ENCODE measurements around the gene EPHX1. TPM values are rescaled to one million over a fixed set of nuclear protein-coding genes. Genes with fewer than 3 reads are reported as not detected.
A peak's percentile ranks its signal among the peaks of the same experiment; 100 is the strongest.

EPHX1 gene
- total RNA-seq, 2 experiments from 2014 or later: 2.7 to 4.3 TPM

DNA sequence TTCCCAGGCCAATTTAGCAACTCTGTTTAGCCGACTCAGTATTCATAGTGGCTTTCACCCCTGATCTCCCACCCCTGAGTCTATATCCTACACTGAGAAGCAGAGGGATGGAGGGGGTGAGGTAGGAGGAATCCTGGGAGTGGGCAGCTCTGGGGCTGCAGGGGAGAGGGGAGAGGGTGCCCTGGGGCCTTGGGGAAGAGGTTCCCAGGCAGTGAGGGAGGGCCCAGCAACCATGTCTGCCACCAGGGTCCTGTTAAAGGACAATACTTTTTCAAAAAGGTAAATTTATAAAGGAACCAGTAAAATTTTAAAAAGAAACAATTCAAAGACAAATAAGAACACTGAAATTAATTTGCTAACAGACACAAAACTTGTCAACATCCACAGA is 30.3 kb downstream of the EPHX1 start:
- no peak for DNase-seq
- Mint-ChIP-seq H3K36me3 (no peaks in the 10 kb centered on the region), H3K27ac (peak overlapping the region; percentile 54), H3K27me3 (no peaks in the 10 kb centered on the region), H3K4me1 (peaks cover 13% of the 10 kb centered on the region), H3K4me3 (no peak overlapping the region), H3K9me3 (no peaks in the 10 kb centered on the region)

DNA sequence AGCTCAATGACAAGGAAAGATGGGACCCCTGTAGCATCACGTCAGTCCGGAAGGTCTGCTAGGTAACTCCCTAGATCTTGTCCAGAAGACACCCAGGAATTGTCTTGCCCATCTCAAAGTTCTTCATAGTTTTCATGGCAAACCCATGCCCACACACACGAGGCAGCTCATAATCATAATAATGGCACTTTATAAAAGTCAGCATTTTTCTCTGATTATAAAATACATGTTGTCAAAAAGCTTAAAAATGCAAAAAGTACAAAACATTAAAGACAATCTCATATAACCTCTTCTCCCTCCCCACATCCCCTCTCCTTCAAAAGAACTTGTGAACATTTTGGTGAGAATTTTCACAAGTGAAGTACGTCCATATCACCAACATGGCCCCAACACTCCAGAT is 30.8 kb downstream of the EPHX1 start:
- no peaks in the 10 kb centered on the region for H3K9me3 Mint-ChIP-seq
- no peak overlapping the region for H3K4me3 Mint-ChIP-seq
- no peak overlapping the region for H3K27ac Mint-ChIP-seq
- no peak for DNase-seq
- no peaks in the 10 kb centered on the region for H3K36me3 Mint-ChIP-seq
- no peaks in the 10 kb centered on the region for H3K27me3 Mint-ChIP-seq
- peaks cover 13% of the 10 kb centered on the region for H3K4me1 Mint-ChIP-seq

DNA sequence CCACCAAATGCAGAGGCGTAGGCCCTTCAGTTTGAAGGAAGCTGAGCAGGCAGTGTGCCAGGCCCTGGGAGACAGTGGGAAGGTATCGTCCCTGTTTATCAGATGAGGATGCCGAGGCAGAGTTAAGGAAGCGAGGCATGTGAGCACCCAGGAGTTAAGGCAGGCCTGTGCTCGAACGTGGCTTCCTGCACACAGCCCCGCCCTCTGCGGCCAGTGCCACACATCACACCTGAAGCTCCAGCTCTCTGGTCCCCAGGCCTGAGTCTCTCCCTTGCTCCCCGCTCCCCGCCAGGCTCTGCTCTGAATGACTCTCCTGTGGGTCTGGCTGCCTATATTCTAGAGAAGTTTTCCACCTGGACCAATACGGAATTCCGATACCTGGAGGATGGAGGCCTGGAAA is 32.1 kb downstream of the EPHX1 start:
- no peak for DNase-seq
- Mint-ChIP-seq H3K27me3 (no peaks in the 10 kb centered on the region), H3K4me1 (peaks cover 14% of the 10 kb centered on the region), H3K4me3 (no peak overlapping the region), H3K9me3 (no peaks in the 10 kb centered on the region), H3K27ac (no peak overlapping the region), H3K36me3 (peaks cover 1% of the 10 kb centered on the region)

DNA sequence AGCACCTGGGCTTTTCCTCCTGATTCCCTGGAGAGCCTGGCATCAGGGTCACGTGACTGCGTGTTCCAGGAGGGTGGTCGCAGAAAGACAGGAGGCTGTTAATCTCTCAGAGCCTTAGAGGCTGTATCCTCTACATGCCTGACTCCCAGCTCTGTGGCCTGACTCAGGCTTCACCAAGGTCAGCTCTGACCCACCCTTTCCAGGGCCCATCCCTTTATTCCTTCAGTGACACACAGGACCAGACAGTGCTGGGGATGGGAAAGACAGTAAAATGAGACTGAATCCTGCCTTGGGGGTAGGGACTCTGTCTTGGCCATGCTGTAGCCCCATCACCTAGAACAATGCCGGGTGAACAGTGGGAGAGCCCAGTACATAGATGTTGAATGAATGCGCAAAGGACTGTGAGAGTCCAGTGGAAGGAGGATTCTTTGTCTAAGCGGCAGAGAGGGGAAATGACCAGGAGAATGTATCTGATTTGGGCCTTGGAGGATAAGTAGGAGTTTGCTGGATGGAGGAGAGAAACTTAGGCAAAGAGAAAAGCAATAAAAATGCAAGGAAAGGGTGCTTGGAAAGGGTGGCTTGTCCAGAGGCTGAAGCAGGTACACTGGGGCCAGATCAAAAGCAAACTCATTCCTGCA is 33.0 kb downstream of the EPHX1 start:
- Mint-ChIP-seq H3K4me1 (peaks cover 22% of the 10 kb centered on the region), H3K27me3 (no peaks in the 10 kb centered on the region), H3K4me3 (no peak overlapping the region), H3K9me3 (no peaks in the 10 kb centered on the region), H3K27ac (no peak overlapping the region), H3K36me3 (peaks cover 2% of the 10 kb centered on the region)
- no peak for DNase-seq

DNA sequence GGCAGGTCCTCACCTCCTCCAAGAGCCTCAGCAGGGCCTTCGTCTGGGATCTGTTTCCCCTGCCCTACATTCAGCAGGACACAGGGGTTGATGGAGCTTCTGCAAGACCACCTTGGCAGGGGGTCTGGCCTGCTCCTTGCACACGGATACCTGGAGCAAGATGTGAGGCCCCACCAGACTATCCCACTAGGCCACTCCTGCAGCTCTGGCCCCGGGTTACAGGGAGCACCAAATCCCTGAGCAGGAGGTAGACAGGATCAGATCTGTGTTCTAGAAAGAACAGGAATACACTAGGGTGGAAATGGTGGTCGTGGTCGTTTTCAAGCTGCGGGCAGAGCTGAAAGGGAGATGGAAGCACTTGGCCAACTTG is 33.5 kb downstream of the EPHX1 start:
- no peak overlapping the region for H3K27ac Mint-ChIP-seq
- peaks cover 27% of the 10 kb centered on the region for H3K4me1 Mint-ChIP-seq
- H3K27me3 Mint-ChIP-seq: no peaks in the 10 kb centered on the region
- H3K9me3 Mint-ChIP-seq: no peaks in the 10 kb centered on the region
- no peak overlapping the region for H3K4me3 Mint-ChIP-seq
- H3K36me3 Mint-ChIP-seq: peaks cover 6% of the 10 kb centered on the region
- no peak for DNase-seq

DNA sequence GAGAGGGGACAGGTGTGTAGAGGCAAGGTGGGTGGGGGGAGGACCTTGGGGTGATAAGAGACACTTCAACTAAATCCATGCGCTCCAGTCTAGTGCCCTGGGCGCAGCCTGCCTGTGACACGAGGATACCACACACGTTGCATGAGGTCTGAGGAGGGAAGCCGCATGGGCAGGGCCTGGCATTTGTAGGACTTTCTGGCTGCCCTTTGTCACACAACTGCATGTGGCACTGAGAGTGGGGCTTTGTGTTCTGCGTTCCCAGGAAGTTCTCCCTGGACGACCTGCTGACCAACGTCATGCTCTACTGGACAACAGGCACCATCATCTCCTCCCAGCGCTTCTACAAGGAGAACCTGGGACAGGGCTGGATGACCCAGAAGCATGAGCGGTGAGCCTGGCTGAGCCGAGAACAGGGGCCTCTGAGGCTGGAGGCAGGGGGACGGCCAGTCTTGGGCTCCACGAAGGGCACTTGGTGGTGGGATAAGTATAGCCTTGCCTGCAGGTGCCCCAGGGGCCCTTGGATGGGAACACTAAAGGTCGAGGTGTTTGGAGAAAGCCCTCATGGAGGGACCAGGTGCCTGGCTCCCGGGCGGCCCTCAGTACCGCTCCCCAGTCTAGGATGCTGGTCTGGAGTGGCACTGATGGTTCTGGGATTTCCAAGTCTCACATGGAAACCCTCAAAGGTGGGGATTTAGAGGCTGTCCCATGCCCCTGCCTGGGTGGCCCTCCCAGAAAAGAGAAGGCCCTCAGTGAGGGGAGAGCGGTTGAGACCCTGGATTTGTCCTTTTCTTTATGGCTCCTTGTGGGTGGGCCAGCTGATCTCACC is 34.5 kb downstream of the EPHX1 start:
- Mint-ChIP-seq H3K4me3 (no peak overlapping the region), H3K36me3 (peaks cover 13% of the 10 kb centered on the region), H3K9me3 (no peaks in the 10 kb centered on the region), H3K4me1 (peaks cover 35% of the 10 kb centered on the region), H3K27me3 (no peaks in the 10 kb centered on the region), H3K27ac (no peak overlapping the region)
- no peak for DNase-seq

DNA sequence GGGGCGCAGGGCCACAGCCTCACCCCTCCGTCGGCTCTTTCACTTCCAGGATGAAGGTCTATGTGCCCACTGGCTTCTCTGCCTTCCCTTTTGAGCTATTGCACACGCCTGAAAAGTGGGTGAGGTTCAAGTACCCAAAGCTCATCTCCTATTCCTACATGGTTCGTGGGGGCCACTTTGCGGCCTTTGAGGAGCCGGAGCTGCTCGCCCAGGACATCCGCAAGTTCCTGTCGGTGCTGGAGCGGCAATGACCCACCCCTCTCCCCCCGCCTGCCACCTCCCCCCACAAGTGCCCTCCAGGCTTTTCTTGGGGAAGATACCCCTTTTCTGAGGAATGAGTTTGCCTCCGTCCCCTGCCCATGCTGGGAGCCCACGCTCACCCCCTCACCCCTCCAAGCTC is 35.2 kb downstream of the EPHX1 start:
- H3K9me3 Mint-ChIP-seq: no peaks in the 10 kb centered on the region
- H3K27me3 Mint-ChIP-seq: no peaks in the 10 kb centered on the region
- H3K4me1 Mint-ChIP-seq: peaks cover 42% of the 10 kb centered on the region
- H3K4me3 Mint-ChIP-seq: no peak overlapping the region
- DNase-seq: no peak
- H3K36me3 Mint-ChIP-seq: peaks cover 20% of the 10 kb centered on the region
- peak overlapping the region; percentile 48 for H3K27ac Mint-ChIP-seq

DNA sequence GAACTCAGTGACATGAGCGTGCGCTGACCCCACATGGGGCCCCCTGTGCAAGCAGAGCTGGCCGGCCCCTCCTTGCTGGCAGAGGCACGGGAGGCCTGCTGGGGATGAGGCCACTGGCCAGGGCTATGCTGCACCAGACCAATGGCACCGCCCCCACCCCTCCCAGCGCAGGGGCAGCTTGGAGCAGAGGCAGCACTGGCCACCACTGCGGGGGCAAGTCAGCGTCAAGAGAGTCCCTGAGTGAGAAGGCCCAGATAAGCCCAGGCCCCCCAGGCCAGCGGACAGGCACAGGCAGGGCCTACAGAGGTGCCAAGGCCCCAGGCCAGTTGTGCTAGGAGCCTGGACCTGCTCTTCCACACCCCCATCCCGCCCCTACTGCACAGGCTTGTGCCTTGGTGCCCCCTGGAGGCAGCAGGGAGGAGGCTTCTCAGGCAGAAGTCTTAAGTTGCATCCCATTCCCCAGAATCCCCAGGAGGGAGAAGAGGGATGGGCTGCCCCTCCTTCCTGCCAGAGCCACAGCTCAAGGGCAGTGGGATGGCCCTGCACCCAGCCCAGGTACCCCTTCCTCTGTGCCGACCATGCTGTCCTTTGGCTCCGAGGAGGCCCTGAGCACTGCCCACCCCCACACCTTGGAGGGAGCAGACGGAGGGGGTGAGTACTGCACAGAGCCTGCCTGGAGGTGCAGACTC is 35.8 kb downstream of the EPHX1 start:
- DNase-seq: peak; percentile 49
- Mint-ChIP-seq H3K27me3 (no peaks in the 10 kb centered on the region), H3K4me3 (no peak overlapping the region), H3K4me1 (peaks cover 43% of the 10 kb centered on the region), H3K36me3 (peaks cover 25% of the 10 kb centered on the region), H3K9me3 (no peaks in the 10 kb centered on the region), H3K27ac (peak overlapping the region; percentile 48)

DNA sequence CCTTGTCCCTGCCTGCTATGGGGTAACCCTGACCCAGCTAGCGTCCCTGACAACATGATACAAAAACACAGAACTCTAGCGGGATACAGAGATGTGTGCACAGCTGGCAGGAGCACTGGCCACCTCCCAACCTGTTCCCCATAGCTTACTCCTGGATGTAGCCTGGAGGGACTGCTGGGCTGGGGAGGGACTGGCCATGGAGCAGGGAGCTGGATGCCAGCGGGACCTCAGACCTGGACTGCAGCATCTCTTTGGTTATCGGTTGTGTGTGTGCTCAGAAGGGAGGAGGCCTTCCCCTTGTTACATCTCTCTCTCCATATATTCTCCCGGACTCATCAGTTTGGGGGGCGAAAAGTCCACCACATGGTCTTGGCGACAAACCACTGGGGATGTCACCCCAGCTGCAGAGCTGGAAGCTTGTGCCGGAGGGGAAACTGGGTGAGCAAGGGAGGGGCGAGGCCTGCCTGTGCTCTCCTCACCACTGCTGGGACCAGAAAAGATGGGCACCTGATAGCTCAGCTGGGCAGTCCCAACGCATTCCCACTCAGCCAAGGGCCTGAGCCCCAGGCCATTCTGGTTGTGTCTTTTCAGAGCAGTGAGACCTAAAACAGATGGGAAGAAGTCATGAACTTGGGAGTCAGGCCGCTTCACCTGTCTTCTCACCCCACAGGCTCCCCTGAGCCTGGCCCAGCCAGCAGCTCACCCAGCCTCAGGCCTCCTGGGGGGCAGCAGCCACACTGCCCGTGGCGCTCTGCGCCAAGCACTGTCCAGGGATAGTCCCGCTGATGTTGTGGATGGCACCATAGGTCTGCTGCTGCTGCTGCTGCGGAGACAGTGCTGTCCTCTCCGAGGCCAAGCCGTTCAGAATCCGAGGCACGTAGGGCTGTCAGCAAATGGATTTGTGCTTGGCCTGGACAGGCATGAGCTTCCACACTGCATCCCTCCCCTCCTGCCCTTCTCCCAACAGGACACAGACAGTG is 36.7 kb downstream of the EPHX1 start:
- peaks cover 2% of the 10 kb centered on the region for H3K9me3 Mint-ChIP-seq
- no peaks in the 10 kb centered on the region for H3K27me3 Mint-ChIP-seq
- H3K36me3 Mint-ChIP-seq: peaks cover 32% of the 10 kb centered on the region
- H3K4me1 Mint-ChIP-seq: peaks cover 43% of the 10 kb centered on the region
- DNase-seq: no peak
- no peak overlapping the region for H3K4me3 Mint-ChIP-seq
- H3K27ac Mint-ChIP-seq: no peak overlapping the region

DNA sequence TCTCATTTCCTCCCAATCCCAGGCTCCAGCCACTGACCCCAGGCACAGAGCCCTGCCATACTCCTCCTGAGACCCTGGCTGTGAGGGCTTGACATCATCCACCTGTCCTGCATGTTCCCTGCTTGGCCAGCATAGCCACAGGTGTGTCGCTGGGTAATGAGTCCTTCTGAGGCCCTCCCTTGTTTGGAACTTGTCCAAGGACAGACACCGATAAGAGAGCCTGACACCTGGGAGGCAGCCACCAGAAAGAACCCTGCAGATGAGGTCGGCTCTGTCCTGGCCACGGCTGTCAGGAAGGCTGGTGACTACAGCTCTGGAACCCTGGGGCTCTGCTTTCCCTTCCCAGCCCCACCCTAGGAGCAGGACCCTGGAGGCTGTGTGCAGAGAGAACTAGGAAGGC is 37.7 kb downstream of the EPHX1 start:
- Mint-ChIP-seq H3K27ac (peak overlapping the region; percentile 86), H3K4me1 (peaks cover 46% of the 10 kb centered on the region), H3K27me3 (no peaks in the 10 kb centered on the region), H3K4me3 (no peak overlapping the region), H3K36me3 (peaks cover 41% of the 10 kb centered on the region), H3K9me3 (peaks cover 2% of the 10 kb centered on the region)
- no peak for DNase-seq

DNA sequence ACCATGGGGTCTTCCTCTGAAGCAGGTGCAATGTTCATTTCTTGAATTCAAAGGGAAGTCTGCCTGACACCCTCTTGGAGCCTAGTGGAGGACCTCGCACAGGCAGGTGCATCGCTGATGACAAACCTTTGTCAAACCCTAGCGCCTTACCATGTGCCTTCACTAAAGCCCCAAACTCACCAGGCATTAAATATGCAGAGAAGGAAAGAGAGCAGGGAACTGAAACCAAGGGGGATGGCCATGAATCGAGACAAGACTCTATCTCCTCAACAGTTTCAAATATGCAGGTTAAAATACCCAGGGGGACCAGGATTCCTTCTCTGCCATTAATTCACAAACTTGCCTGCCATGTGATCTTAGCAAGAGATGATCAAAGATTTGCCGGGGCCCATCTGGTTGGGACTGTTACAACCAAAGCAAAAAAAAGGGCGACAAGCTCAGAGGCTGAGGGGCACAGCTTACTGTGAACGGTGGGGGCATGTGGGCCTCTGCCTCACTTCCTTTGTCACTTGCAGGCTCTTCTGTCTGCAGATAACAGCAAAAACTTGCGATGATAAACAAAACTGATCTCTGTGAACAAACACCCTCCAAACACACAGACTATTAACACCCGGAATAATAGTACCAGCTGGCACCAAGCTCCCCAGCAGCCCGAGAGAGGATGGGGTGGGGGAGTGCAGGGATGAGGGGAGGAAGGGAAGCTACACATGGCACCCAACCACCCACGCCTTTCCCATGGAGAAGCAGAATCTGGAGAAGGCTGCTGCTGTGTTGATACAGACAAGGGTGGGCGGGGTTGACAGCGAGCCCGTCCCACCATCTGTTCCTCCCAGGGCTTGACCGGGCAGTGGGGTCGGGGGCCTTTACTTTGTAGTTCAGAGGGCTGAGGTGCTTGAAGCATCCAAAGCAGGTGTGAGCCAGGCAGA is 38.4 kb downstream of the EPHX1 start:
- peaks cover 2% of the 10 kb centered on the region for H3K9me3 Mint-ChIP-seq
- peak overlapping the region; percentile 86 for H3K27ac Mint-ChIP-seq
- no peaks in the 10 kb centered on the region for H3K27me3 Mint-ChIP-seq
- no peak for DNase-seq
- peaks cover 46% of the 10 kb centered on the region for H3K36me3 Mint-ChIP-seq
- H3K4me1 Mint-ChIP-seq: peaks cover 47% of the 10 kb centered on the region
- H3K4me3 Mint-ChIP-seq: peak overlapping the region; percentile 48

DNA sequence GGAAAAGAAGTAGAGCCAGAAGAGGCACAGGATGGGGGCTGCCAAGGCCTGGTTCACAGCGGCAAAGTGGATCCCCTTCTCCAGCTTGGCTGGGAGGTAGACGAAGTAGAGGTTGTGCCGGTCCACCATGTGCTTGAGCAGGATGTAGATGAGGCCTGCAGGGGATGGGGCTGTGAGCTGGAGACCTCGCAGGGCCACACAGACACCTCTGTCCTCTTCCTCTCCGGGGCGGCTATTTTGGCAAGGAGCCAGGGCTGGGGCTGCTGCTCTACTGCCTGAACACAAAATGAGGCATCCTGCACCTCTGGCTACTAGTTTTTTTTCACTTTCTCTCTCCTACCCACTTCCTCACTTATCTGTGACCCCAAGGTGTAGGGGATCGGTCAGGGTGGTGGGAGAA is 40.0 kb downstream of the EPHX1 start:
- peak overlapping the region; percentile 51 for H3K27ac Mint-ChIP-seq
- H3K4me1 Mint-ChIP-seq: peaks cover 47% of the 10 kb centered on the region
- H3K36me3 Mint-ChIP-seq: peaks cover 49% of the 10 kb centered on the region
- H3K9me3 Mint-ChIP-seq: peaks cover 2% of the 10 kb centered on the region
- DNase-seq: peak; percentile 40
- no peaks in the 10 kb centered on the region for H3K27me3 Mint-ChIP-seq
- H3K4me3 Mint-ChIP-seq: no peak overlapping the region

DNA sequence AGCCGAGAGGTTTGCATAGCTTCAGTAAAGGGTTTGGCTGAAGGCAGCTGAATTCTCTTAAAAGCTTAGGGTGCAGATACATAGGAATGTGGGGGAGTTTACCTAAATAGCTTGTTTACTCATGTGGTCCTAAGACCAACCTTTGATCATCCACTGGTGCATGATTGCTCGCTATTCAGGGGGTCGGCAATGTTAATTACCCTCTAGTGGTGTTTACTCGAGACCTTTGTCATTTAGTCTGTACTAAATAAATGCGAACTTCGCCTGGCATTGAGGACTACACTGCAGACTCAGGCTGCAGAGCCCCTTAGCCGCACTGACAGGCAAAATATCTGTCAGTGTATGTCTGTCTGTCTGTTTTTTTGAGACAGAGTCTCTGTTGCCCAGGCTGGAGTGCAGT is 40.4 kb downstream of the EPHX1 start:
- Mint-ChIP-seq H3K27me3 (no peaks in the 10 kb centered on the region), H3K4me1 (peaks cover 47% of the 10 kb centered on the region), H3K9me3 (peaks cover 2% of the 10 kb centered on the region), H3K27ac (peak overlapping the region; percentile 51), H3K36me3 (peaks cover 49% of the 10 kb centered on the region), H3K4me3 (no peak overlapping the region)
- DNase-seq: no peak

DNA sequence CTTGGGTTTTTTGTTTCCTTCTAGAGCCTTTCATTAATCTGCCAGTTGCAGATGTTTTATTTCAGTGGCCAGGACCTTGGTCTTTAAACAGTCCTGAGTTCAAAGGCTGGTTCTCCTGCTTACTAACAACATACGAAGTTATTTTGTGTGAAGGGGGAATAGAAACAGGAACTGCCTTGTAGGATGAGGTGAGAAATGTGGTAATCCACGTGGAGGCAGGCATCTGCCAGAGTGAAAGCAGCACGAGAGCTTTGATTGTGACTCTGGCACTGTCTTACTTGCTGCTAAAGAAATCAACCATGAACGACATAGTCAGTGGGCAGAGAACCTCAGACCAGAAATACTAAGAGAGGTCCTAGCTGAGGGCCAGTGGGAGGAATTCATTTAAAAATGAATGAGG is 41.9 kb downstream of the EPHX1 start:
- Mint-ChIP-seq H3K36me3 (peaks cover 52% of the 10 kb centered on the region), H3K27me3 (no peaks in the 10 kb centered on the region), H3K4me3 (no peak overlapping the region), H3K27ac (peak overlapping the region; percentile 72), H3K9me3 (peaks cover 2% of the 10 kb centered on the region), H3K4me1 (peaks cover 53% of the 10 kb centered on the region)
- DNase-seq: peak; percentile 30

All from activated naive CD8-positive, alpha-beta T cell treated with anti-CD3 and anti-CD28 coated beads for 36 hours (primary cell).